ENCODE results near the gene CYP1B1. TPM values are rescaled to one million over a fixed set of nuclear protein-coding genes. Genes with fewer than 3 reads are reported as not detected.

CYP1B1 gene
- total and polyA plus RNA-seq, 2 of the 4 experiments (the other 2 are of a cell fraction), result 0.65 to 1.1 TPM

DNA sequence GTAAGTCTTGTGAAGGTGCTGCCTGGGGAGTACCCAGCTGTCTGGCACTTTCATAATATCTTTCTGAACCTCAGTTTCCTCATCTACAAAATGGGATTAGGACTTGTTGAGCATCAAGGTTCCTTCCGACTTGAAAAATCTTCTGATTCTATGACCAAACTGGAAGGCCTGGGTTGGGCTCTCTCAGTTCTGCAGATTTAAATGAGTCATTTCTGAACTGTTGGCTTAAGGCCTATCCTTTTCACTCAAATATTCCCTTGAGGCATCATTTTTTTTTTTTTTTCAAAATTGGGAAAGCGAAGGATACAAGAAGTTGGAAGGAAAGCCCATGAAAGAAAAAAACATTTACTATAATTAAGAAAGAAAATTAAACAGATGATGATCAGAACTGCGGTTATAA lies 40.8 kb upstream of the CYP1B1 start:
- H3K14ac ChIP-seq (replicated peaks; ENCODE audit: low read depth, low read length), result no peak overlapping the region
- no peak overlapping the region for H3K9ac ChIP-seq (ENCODE audit: low read depth, low read length)
- H2BK20ac ChIP-seq (ENCODE audit: low read depth, low read length), result no peak overlapping the region
- POLR2A ChIA-PET (ENCODE audit: unreplicated experiment), result no interaction called here
- no peak overlapping the region for H3K4me3 ChIP-seq (ENCODE audit: insufficient read depth, low read depth, low read length)
- no peak overlapping the region; a peak in 1 of 4 replicates for H4K8ac ChIP-seq (ENCODE audit: low read depth in 2 of 2, low read length in 2 of 2)
- no peak overlapping the region for H3K56ac ChIP-seq (ENCODE audit: extremely low read depth, insufficient read depth, low read length)
- CTCF ChIA-PET, result interaction anchor here (1.0 kb wide), 1 partner anchor 141 kb away, joined by 3 read pairs; no protein-coding TSS in a partner anchor
- H4K91ac ChIP-seq (ENCODE audit: insufficient read depth, low read depth, low read length), result no peak overlapping the region
- H4K20me1 ChIP-seq (ENCODE audit: insufficient read depth, low read length), result no peaks in the 10 kb centered on the region
- TF ChIP-seq RAD21 (IDR thresholded peaks at IDR 0.05; ENCODE audit: low read length), result no peak
- TF ChIP-seq, protein P1, sequence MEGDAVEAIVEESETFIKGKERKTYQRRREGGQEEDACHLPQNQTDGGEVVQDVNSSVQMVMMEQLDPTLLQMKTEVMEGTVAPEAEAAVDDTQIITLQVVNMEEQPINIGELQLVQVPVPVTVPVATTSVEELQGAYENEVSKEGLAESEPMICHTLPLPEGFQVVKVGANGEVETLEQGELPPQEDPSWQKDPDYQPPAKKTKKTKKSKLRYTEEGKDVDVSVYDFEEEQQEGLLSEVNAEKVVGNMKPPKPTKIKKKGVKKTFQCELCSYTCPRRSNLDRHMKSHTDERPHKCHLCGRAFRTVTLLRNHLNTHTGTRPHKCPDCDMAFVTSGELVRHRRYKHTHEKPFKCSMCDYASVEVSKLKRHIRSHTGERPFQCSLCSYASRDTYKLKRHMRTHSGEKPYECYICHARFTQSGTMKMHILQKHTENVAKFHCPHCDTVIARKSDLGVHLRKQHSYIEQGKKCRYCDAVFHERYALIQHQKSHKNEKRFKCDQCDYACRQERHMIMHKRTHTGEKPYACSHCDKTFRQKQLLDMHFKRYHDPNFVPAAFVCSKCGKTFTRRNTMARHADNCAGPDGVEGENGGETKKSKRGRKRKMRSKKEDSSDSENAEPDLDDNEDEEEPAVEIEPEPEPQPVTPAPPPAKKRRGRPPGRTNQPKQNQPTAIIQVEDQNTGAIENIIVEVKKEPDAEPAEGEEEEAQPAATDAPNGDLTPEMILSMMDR (conservative IDR thresholded peaks at IDR 0.05; ENCODE audit: low read depth, low read length), result no peak
- no peak for TF ChIP-seq RFX5 (IDR thresholded peaks at IDR 0.05; ENCODE audit: low read depth, low read length)
- TF ChIP-seq MXI1 (IDR thresholded peaks at IDR 0.05; ENCODE audit: borderline replicate concordance, low read depth, low read length), result no peak
- no peak for TF ChIP-seq POLR2A (IDR thresholded peaks at IDR 0.05; ENCODE audit: low read depth, low read length)
- no peak for TF ChIP-seq MAZ (IDR thresholded peaks at IDR 0.05; ENCODE audit: borderline replicate concordance, low read depth, low read length)
- TF ChIP-seq, protein P2, sequence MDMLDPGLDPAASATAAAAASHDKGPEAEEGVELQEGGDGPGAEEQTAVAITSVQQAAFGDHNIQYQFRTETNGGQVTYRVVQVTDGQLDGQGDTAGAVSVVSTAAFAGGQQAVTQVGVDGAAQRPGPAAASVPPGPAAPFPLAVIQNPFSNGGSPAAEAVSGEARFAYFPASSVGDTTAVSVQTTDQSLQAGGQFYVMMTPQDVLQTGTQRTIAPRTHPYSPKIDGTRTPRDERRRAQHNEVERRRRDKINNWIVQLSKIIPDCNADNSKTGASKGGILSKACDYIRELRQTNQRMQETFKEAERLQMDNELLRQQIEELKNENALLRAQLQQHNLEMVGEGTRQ (IDR thresholded peaks at IDR 0.05; ENCODE audit: low read depth, low read length), result no peak
- no peak for TF ChIP-seq BHLHE40 (IDR thresholded peaks at IDR 0.05; ENCODE audit: low read depth, low read length)
- TF ChIP-seq MAFK (IDR thresholded peaks at IDR 0.05; ENCODE audit: low read depth, low read length), result no peak
- TF ChIP-seq FOS (IDR thresholded peaks at IDR 0.05; ENCODE audit: low read depth, low read length), result no peak
- TF ChIP-seq CHD1 (IDR thresholded peaks at IDR 0.05; ENCODE audit: low read depth, low read length), result no peak
- no peak for TF ChIP-seq SMC3 (IDR thresholded peaks at IDR 0.05; ENCODE audit: low read depth, low read length)
- TF ChIP-seq NFE2L2 (IDR thresholded peaks at IDR 0.05; ENCODE audit: low read depth, low read length), result no peak
- TF ChIP-seq CEBPB (IDR thresholded peaks at IDR 0.05; ENCODE audit: low read depth, low read length), result no peak
- TF ChIP-seq, protein P3, sequence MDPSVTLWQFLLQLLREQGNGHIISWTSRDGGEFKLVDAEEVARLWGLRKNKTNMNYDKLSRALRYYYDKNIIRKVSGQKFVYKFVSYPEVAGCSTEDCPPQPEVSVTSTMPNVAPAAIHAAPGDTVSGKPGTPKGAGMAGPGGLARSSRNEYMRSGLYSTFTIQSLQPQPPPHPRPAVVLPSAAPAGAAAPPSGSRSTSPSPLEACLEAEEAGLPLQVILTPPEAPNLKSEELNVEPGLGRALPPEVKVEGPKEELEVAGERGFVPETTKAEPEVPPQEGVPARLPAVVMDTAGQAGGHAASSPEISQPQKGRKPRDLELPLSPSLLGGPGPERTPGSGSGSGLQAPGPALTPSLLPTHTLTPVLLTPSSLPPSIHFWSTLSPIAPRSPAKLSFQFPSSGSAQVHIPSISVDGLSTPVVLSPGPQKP (IDR thresholded peaks at IDR 0.05; ENCODE audit: borderline replicate concordance, low read depth, low read length), result no peak
- no peak for TF ChIP-seq RCOR1 (IDR thresholded peaks at IDR 0.05; ENCODE audit: insufficient replicate concordance, low read length)
- H3K18ac ChIP-seq (ENCODE audit: low read depth, low read length), result no peak overlapping the region
- no peaks in the 10 kb centered on the region for H3K9me1 ChIP-seq (ENCODE audit: insufficient read depth, low read length)
- no peak overlapping the region for H3K4me2 ChIP-seq (ENCODE audit: low read depth, low read length)
- peaks cover 12% of the 10 kb centered on the region; the same call in 1 of the 2 replicates for H3K27me3 ChIP-seq (ENCODE audit: control insufficient read depth, insufficient read depth, low read length)
- no peak overlapping the region for H2AK5ac ChIP-seq (ENCODE audit: low read depth, low read length)
- no peak overlapping the region for H3K27ac ChIP-seq (ENCODE audit: insufficient read depth, low read length)
- H3K4me1 ChIP-seq (ENCODE audit: control insufficient read depth, insufficient read depth, low read length), result peaks cover 4% of the 10 kb centered on the region; the same call in 1 of the 2 replicates
- no peak overlapping the region for H2AK9ac ChIP-seq (replicated peaks; ENCODE audit: low read depth, low read length, poor library complexity)
- WGBS, 2 experiments (ENCODE audit: extremely low coverage in 2 of 2, insufficient read length in 1 of 2), result no CpG with 5 or more reads among the region's 3 CpGs
- H2BK15ac ChIP-seq (ENCODE audit: low read depth, low read length), result no peak overlapping the region
- H3K9me3 ChIP-seq (ENCODE audit: control insufficient read depth, insufficient read depth, low read length), result no peaks in the 10 kb centered on the region
- DNase-seq, result peak; percentile 54
- dilution Hi-C loops (cut with HindIII; ENCODE audit: low sequenced_read_pairs, unreplicated experiment), result no loop called here
- no peaks in the 10 kb centered on the region for H3K79me1 ChIP-seq (ENCODE audit: low read depth in 1 of 2, low read length in 2 of 2)
- in situ Hi-C loops (cut with MboI; ENCODE audit: low sequenced_read_pairs), result no loop called here
- intact Hi-C loops (cut with micrococcal nuclease), result loop anchor here (5.0 kb wide), 2 partner anchors 39 to 134 kb away; partner anchors contain the start of gene CYP1B1
- H3K36me3 ChIP-seq (ENCODE audit: control insufficient read depth, insufficient read depth, low read length), result no peaks in the 10 kb centered on the region
- no peak overlapping the region for H2BK5ac ChIP-seq (ENCODE audit: low read depth, low read length, poor library complexity, severe bottlenecking)
- H4K5ac ChIP-seq (ENCODE audit: low read depth, low read length), result no peak overlapping the region
- no peak overlapping the region for H2AFZ ChIP-seq (replicated peaks; ENCODE audit: low read length, poor library complexity)
- no peak overlapping the region for H3K23ac ChIP-seq (ENCODE audit: low read depth, low read length)
- BruUV-seq (replicated peaks), result no TSS peak
- H3K4ac ChIP-seq (ENCODE audit: low read depth, low read length), result no peak overlapping the region
- ATAC-seq (ENCODE audit: low read depth), result 0 out of 2 replicates have a peak, but pooled peaks have one; percentile 28
- no peak overlapping the region for H2BK120ac ChIP-seq (ENCODE audit: low read depth, low read length)

Measured in IMR-90 (cell line).